IMR-90 (cell line): ENCODE results near the gene PPP1R14B. TPM values are rescaled to one million over a fixed set of nuclear protein-coding genes. Genes with fewer than 3 reads are reported as not detected.

Experiments
- ATAC-seq: fragments of 200-7000 bp; cut with Tn5 transposase; 2 replicates; pipeline ENCODE4 v1.9.1; 2020; ENCODE audit warnings: low read depth, mild to moderate bottlenecking, moderate library complexity
- BruUV-seq: library from RNA; stranded (reverse); fragments of 400-500 nt; replicated peaks from 2 replicates; lab custom pipeline; 2021; lab: Mats Ljungman, UMichigan
- CTCF ChIA-PET: fragments of 300-600 bp; formaldehyde crosslinking; extraction: SDS; loops from one replicate; lab custom pipeline; 2021; ENCODE audit warnings: antibody characterized with exemption; lab: Yijun Ruan, JAX
- POLR2A ChIA-PET: fragments of 300-600 bp; sonication (Branson Sonifier 250); formaldehyde crosslinking; loops from one replicate; lab custom pipeline; 2022; ENCODE audit warnings: antibody characterized with exemption; ENCODE audit not compliant: unreplicated experiment; lab: Charles Lee
- DNase-seq: peaks from one replicate; pipeline ENCODE4 v3.0.0; 2013
- H2AFZ ChIP-seq: replicated peaks from 2 replicates; pipeline ENCODE3; 2013; ENCODE audit warnings: low read length, mild to moderate bottlenecking; ENCODE audit not compliant: poor library complexity
- H2AK5ac ChIP-seq: 2 replicates; pipeline ENCODE4 v1.6.1; 2013; ENCODE audit warnings: low read depth, low read length, inconsistent platforms
- H2AK9ac ChIP-seq: replicated peaks from 2 replicates; pipeline ENCODE3; 2013; ENCODE audit warnings: mild to moderate bottlenecking, low read depth, low read length, moderate library complexity; ENCODE audit not compliant: poor library complexity
- H2BK120ac ChIP-seq: 2 replicates; pipeline ENCODE4 v1.6.1; 2013; ENCODE audit warnings: low read depth, low read length, inconsistent platforms
- H2BK15ac ChIP-seq: 3 replicates; pipeline ENCODE4 v1.6.1; 2013; ENCODE audit warnings: low read depth, low read length, inconsistent platforms
- H2BK20ac ChIP-seq: 2 replicates; pipeline ENCODE4 v1.6.1; 2013; ENCODE audit warnings: low read depth, mild to moderate bottlenecking, inconsistent platforms, low read length, moderate library complexity
- H2BK5ac ChIP-seq: 2 replicates; pipeline ENCODE4 v1.6.1; 2013; ENCODE audit warnings: mild to moderate bottlenecking, low read depth, low read length, inconsistent platforms; ENCODE audit not compliant: poor library complexity, severe bottlenecking
- H3K14ac ChIP-seq: replicated peaks from 2 replicates; pipeline ENCODE4 v1.6.1; 2013; ENCODE audit warnings: low read depth, low read length, inconsistent platforms
- H3K18ac ChIP-seq: 2 replicates; pipeline ENCODE4 v1.6.1; 2013; ENCODE audit warnings: low read depth, low read length, control low read depth
- H3K23ac ChIP-seq: 2 replicates; pipeline ENCODE4 v1.6.1; 2013; ENCODE audit warnings: low read depth, low read length, inconsistent platforms
- H3K27ac ChIP-seq: 2 replicates; pipeline ENCODE4 v1.5.1; 2013; ENCODE audit warnings: mild to moderate bottlenecking, control low read depth, low read length; ENCODE audit not compliant: insufficient read depth
- H3K27me3 ChIP-seq: 2 replicates; pipeline ENCODE4 v1.6.1; 2013; ENCODE audit warnings: low read length; ENCODE audit not compliant: control insufficient read depth, insufficient read depth
- H3K36me3 ChIP-seq: 2 replicates; pipeline ENCODE4 v1.6.1; 2013; ENCODE audit warnings: low read length, mixed read lengths; ENCODE audit not compliant: control insufficient read depth, insufficient read depth
- H3K4ac ChIP-seq: 2 replicates; pipeline ENCODE4 v1.6.1; 2013; ENCODE audit warnings: low read depth, low read length, inconsistent platforms
- H3K4me1 ChIP-seq: 2 replicates; pipeline ENCODE4 v1.6.1; 2013; ENCODE audit warnings: low read length, mixed read lengths; ENCODE audit not compliant: control insufficient read depth, insufficient read depth
- H3K4me2 ChIP-seq: 2 replicates; pipeline ENCODE4 v1.6.1; 2013; ENCODE audit warnings: low read depth, mild to moderate bottlenecking, control low read depth, low read length, moderate library complexity
- H3K4me3 ChIP-seq: 2 replicates; pipeline ENCODE4 v1.5.1; 2013; ENCODE audit warnings: low read depth, mild to moderate bottlenecking, control low read depth, low read length, moderate library complexity; ENCODE audit not compliant: insufficient read depth
- H3K56ac ChIP-seq: 2 replicates; pipeline ENCODE4 v1.6.1; 2013; ENCODE audit warnings: low read length, inconsistent platforms; ENCODE audit not compliant: insufficient read depth; ENCODE audit errors: extremely low read depth
- H3K79me1 ChIP-seq, 2 experiments: 2 replicates each; pipeline ENCODE4 v1.6.1; 2013; ENCODE audit warnings: low read length in 2 of 2, inconsistent platforms in 1 of 2, low read depth in 1 of 2
- H3K9ac ChIP-seq: 2 replicates; pipeline ENCODE4 v1.6.1; 2013; ENCODE audit warnings: low read depth, low read length, control low read depth
- H3K9me1 ChIP-seq: 2 replicates; pipeline ENCODE4 v1.6.1; 2013; ENCODE audit warnings: low read length, inconsistent platforms; ENCODE audit not compliant: insufficient read depth
- H3K9me3 ChIP-seq: 2 replicates; pipeline ENCODE4 v1.6.1; 2013; ENCODE audit warnings: low read length; ENCODE audit not compliant: control insufficient read depth, insufficient read depth
- H4K20me1 ChIP-seq: 2 replicates; pipeline ENCODE4 v1.6.1; 2013; ENCODE audit warnings: low read length, inconsistent platforms; ENCODE audit not compliant: insufficient read depth
- H4K5ac ChIP-seq: 2 replicates; pipeline ENCODE4 v1.6.1; 2013; ENCODE audit warnings: mild to moderate bottlenecking, low read depth, low read length, control low read depth
- H4K8ac ChIP-seq, 2 experiments: 2 replicates each; pipeline ENCODE4 v1.6.1; 2013; ENCODE audit warnings: low read depth in 2 of 2, low read length in 2 of 2, control low read depth in 1 of 2, inconsistent platforms in 1 of 2
- H4K91ac ChIP-seq: 2 replicates; pipeline ENCODE4 v1.6.1; 2013; ENCODE audit warnings: low read depth, low read length, inconsistent platforms; ENCODE audit not compliant: insufficient read depth
- BHLHE40 ChIP-seq: fragments of 150-350 bp; IDR thresholded peaks from 2 replicates; pipeline ENCODE4 v1.6.1; 2016; ENCODE audit warnings: mild to moderate bottlenecking, low read depth, low read length
- CEBPB ChIP-seq: IDR thresholded peaks from 2 replicates; pipeline ENCODE4 v1.6.1; 2012; ENCODE audit warnings: low read depth, low read length, improper control_type of control experiment
- CHD1 ChIP-seq: IDR thresholded peaks from 2 replicates; pipeline ENCODE4 v1.6.1; 2012; ENCODE audit warnings: low read depth, low read length, improper control_type of control experiment
- FOS ChIP-seq: fragments of 150-350 bp; IDR thresholded peaks from 2 replicates; pipeline ENCODE4 v1.6.1; 2016; ENCODE audit warnings: low read depth, low read length
- MAFK ChIP-seq: IDR thresholded peaks from 2 replicates; pipeline ENCODE4 v1.6.1; 2012; ENCODE audit warnings: low read depth, low read length, improper control_type of control experiment
- MAZ ChIP-seq: IDR thresholded peaks from 2 replicates; pipeline ENCODE4 v1.6.1; 2012; ENCODE audit warnings: low read depth, mild to moderate bottlenecking, low read length, improper control_type of control experiment, moderate library complexity, borderline replicate concordance
- MXI1 ChIP-seq: IDR thresholded peaks from 2 replicates; pipeline ENCODE4 v1.6.1; 2012; ENCODE audit warnings: low read depth, mild to moderate bottlenecking, low read length, moderate library complexity, borderline replicate concordance
- NFE2L2 ChIP-seq: fragments of 150-350 bp; IDR thresholded peaks from 2 replicates; pipeline ENCODE4 v1.6.1; 2016; ENCODE audit warnings: low read depth, mild to moderate bottlenecking, low read length
- POLR2A ChIP-seq: IDR thresholded peaks from 2 replicates; pipeline ENCODE4 v1.6.1; 2012; ENCODE audit warnings: mild to moderate bottlenecking, low read depth, low read length
- RAD21 ChIP-seq: IDR thresholded peaks from 2 replicates; pipeline ENCODE4 v1.6.1; 2012; ENCODE audit warnings: low read length, improper control_type of control experiment
- RCOR1 ChIP-seq: IDR thresholded peaks from 2 replicates; pipeline ENCODE4 v1.6.1; 2012; ENCODE audit warnings: mild to moderate bottlenecking, low read length, improper control_type of control experiment; ENCODE audit not compliant: insufficient replicate concordance
- RFX5 ChIP-seq: IDR thresholded peaks from 2 replicates; pipeline ENCODE4 v1.8.0; 2012; ENCODE audit warnings: low read depth, mild to moderate bottlenecking, low read length, moderate library complexity
- SMC3 ChIP-seq: fragments of 150-350 bp; IDR thresholded peaks from 2 replicates; pipeline ENCODE4 v1.6.1; 2016; ENCODE audit warnings: low read depth, mild to moderate bottlenecking, antibody characterized with exemption, low read length, moderate library complexity
- WGBS, 2 experiments: methylation state at CpG; one replicate each; pipeline versions ENCODE4 v1.1.5 to v1.1.7; 2013; ENCODE audit warnings: missing lambda C conversion rate in 2 of 2; ENCODE audit not compliant: insufficient read length in 1 of 2; ENCODE audit errors: extremely low coverage in 2 of 2; 5-methylcytosine and 5-hydroxymethylcytosine counted together
- dilution Hi-C: fragments of 300-500 bp; cut with HindIII; formaldehyde crosslinking; loops from one replicate; pipeline ENCODE4 v1.14.3; 2018; ENCODE audit warnings: low sequenced_read_pairs; ENCODE audit not compliant: unreplicated experiment
- in situ Hi-C: fragments of 300-500 bp; cut with MboI; formaldehyde crosslinking; loops from 3 replicates; pipeline ENCODE4 v1.14.3; 2019; ENCODE audit warnings: low sequenced_read_pairs, inconsistent platforms, mixed read lengths
- intact Hi-C: fragments of 100-400 bp; cut with micrococcal nuclease; formaldehyde crosslinking; loops from 2 replicates; pipeline ENCODE4 v1.10.0; 2022
- polyA plus RNA-seq, 3 experiments: library from polyadenylated mRNA; depleted of rRNA; stranded (reverse); fragments of >200 nt; gene quantifications; 2 replicates each; pipeline ENCODE4 v1.2.3, GENCODE V29; 2012; ENCODE audit warnings: low replicate concordance in 1 of 3
- total RNA-seq: library from RNA; depleted of rRNA; stranded (reverse); fragments of >200 nt; gene quantifications from 2 replicates; pipeline ENCODE4 v1.2.3, GENCODE V29; 2012

The PPP1R14B gene
- total and polyA plus RNA-seq, 2 of the 4 experiments (the other 2 are of a cell fraction) = 176 to 257 TPM

DNA sequence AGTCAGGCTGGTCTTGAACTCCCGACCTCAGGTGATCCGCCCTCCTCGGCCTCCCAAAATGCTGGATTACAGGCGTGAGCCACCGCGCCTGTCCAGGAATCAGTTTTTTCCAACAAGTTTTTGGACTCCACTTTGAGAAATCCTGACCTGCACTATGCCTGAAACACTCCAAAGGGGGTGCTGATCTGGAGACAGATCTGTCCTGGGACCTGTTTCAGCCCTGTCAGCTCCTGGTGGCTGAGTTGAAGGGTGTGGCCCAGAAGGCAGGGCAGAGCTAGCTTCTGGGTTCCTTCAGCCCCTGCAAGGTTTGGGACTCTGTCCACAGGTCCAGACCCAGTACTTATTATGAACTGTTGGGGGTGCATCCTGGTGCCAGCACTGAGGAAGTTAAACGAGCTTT is 15.2 kb downstream of the PPP1R14B start:
- in situ Hi-C loops = no loop called here
- POLR2A ChIA-PET = no interaction called here

More for the DNA sequence above, 15.2 kb downstream of the PPP1R14B start:
- Histone ChIP-seq H3K36me3 (peaks cover 3% of the 10 kb centered on the region; the same call in 1 of the 2 replicates), H3K4ac (no peak overlapping the region), H2AK9ac (no peak overlapping the region), H3K4me2 (no peak overlapping the region), H3K79me1 (peaks cover 26 to 76% of the 10 kb centered on the region in 2 experiments), H2BK15ac (no peak overlapping the region), H3K9me1 (peaks cover 10% of the 10 kb centered on the region), H2BK5ac (no peak overlapping the region), H3K56ac (no peak overlapping the region), H2BK120ac (no peak overlapping the region), H3K23ac (no peak overlapping the region), H3K9ac (no peak overlapping the region), H2AK5ac (no peak overlapping the region), H4K5ac (no peak overlapping the region), H2BK20ac (no peak overlapping the region), H2AFZ (no peak overlapping the region), H3K14ac (no peak overlapping the region), H3K4me1 (peaks cover 23% of the 10 kb centered on the region), H4K91ac (no peak overlapping the region), H4K20me1 (no peaks in the 10 kb centered on the region; the same call in 1 of the 2 replicates), H3K9me3 (no peaks in the 10 kb centered on the region), H3K27me3 (no peaks in the 10 kb centered on the region), H3K18ac (no peak overlapping the region), H3K4me3 (no peak overlapping the region), H4K8ac (no peak overlapping the region; a peak in 1 of 4 replicates), H3K27ac (no peak overlapping the region)
- CTCF ChIA-PET = no interaction called here
- intact Hi-C loops = no loop called here
- DNase-seq (no peak), ATAC-seq (no peak)
- 80% methylated on average over 2 of the region's 7 CpGs; no CpG with 5 or more reads in 1 of the 2 experiments for WGBS, 2 experiments
- TF ChIP-seq CHD1 (no peak), NFE2L2 (no peak), RAD21 (no peak), MXI1 (no peak), MAZ (no peak), RCOR1 (no peak), BHLHE40 (no peak), SMC3 (no peak), POLR2A (no peak), FOS (no peak), MAFK (no peak), RFX5 (no peak), CEBPB (no peak)
- no TSS peak for BruUV-seq
- dilution Hi-C loops = no loop called here
